K562 (cell line): ENCODE data around the gene CCDC137. TPM values are rescaled to one million over a fixed set of nuclear protein-coding genes. Genes with fewer than 3 reads are reported as not detected.
A peak's percentile ranks its signal among the peaks of the same experiment; 100 is the strongest.

Experiments used
- CREBBP ChIP-seq: IDR thresholded peaks from one replicate; pipeline ENCODE4 v1.6.1; 2012; ENCODE audit warnings: low read depth, mild to moderate bottlenecking, control low read depth, inconsistent platforms, low read length
- CTCF ChIP-seq, 3 experiments: IDR thresholded peaks in 2 of 3; conservative IDR thresholded peaks in 1 of 3; 2 replicates each; pipeline ENCODE4 v1.5.1; 2011 to 2012; ENCODE audit warnings: low read length in 3 of 3, mild to moderate bottlenecking in 3 of 3, control low read depth in 2 of 3, improper control_type of control experiment in 1 of 3, inconsistent platforms in 1 of 3, low read depth in 1 of 3, mixed read lengths in 1 of 3, moderate library complexity in 1 of 3; ENCODE audit not compliant: insufficient read depth in 2 of 3
- POLR2G ChIP-seq: fragments of 200-400 bp; formaldehyde crosslinking; IDR thresholded peaks from 2 replicates; pipeline ENCODE4 v1.6.1; 2017; ENCODE audit warnings: low read depth, mild to moderate bottlenecking, antibody characterized with exemption, low read length, moderate library complexity
- PURB ChIP-seq: sonication (generic); formaldehyde crosslinking; IDR thresholded peaks from 2 replicates; pipeline ENCODE4 v1.9.0; 2021; ENCODE audit warnings: low read depth, mild to moderate bottlenecking, missing genetic modification reagents
- SMC3 ChIP-seq: conservative IDR thresholded peaks from 2 replicates; pipeline ENCODE4 v1.6.1; 2011; ENCODE audit warnings: low read depth, low read length, improper control_type of control experiment; ENCODE audit not compliant: insufficient read depth
- XRCC4 ChIP-seq: IDR thresholded peaks from one replicate; pipeline ENCODE4 v1.6.1; 2011; ENCODE audit not compliant: insufficient read depth, insufficient read length; ENCODE audit errors: extremely low read depth
- ZNF318 ChIP-seq, 2 experiments: fragments of 450-650 bp; IDR thresholded peaks; 2 replicates each; pipeline ENCODE4 v1.6.1; 2016; ENCODE audit warnings: mild to moderate bottlenecking in 2 of 2, borderline replicate concordance in 1 of 2, low read depth in 1 of 2, moderate library complexity in 1 of 2
- ZNF449 ChIP-seq: fragments of 250-450 bp; sonication (Bioruptor Pico); IDR thresholded peaks from 2 replicates; pipeline ENCODE4 v1.8.0; 2022; ENCODE audit warnings: moderate library complexity, mild to moderate bottlenecking, inconsistent platforms
- ZNF592 ChIP-seq: fragments of 450-650 bp; IDR thresholded peaks from 2 replicates; pipeline ENCODE4 v1.6.1; 2017; ENCODE audit warnings: antibody characterized with exemption, mild to moderate bottlenecking
- polyA plus RNA-seq, 8 experiments: library from polyadenylated mRNA; depleted of rRNA in 4 of 8; stranded (reverse) in 5 of 8; unstranded in 3 of 8; fragments of >200 nt; fragmentation: Nextera tagmentation in 2 of 8; fragmentation: Illumina TruSeq in 1 of 8; extraction: Ambion mirVana in 2 of 8; extraction: Trizol in 1 of 8; gene quantifications; 2 replicates each; pipeline versions ENCODE4 v1.2.1 to v1.2.3, GENCODE V29; 2011 to 2014; ENCODE audit warnings: inconsistent platforms in 1 of 8, missing spikeins in 1 of 8
- total RNA-seq, 7 experiments: library from RNA; depleted of rRNA in 6 of 7; stranded (reverse); fragments of >200 nt in 6 of 7; fragmentation: Illumina TruSeq in 2 of 7; extraction: Trizol in 2 of 7; gene quantifications; 2 replicates each; pipeline versions ENCODE4 v1.2.1 to v1.2.3, GENCODE V29; 2011 to 2021; ENCODE audit warnings: low replicate concordance in 1 of 7

Gene CCDC137
- total and polyA plus RNA-seq, 9 of the 15 experiments (the other 6 are each of a cell fraction or from before 2014, with no cell fraction given): 2.3 to 68.1 (median 38.3) TPM

- TF ChIP-seq CTCF (IDR thresholded peaks at IDR 0.05 in 2 of 3, conservative IDR thresholded peaks at IDR 0.05 in 1 of 3; ENCODE audit: insufficient read depth in 2 of 3, low read depth in 1 of 3, low read length in 3 of 3) (peak in 1 of 3 experiments; percentile 33; a peak in 1 of 6 replicates), ZNF449 (CRISPR knock-in tag) (no peak), POLR2G (peak; percentile 72), ZNF318 (IDR thresholded peaks at IDR 0.05; ENCODE audit: borderline replicate concordance in 1 of 2, low read depth in 1 of 2) (no peak), CREBBP (no peak), PURB (CRISPR knock-in tag) (no peak), XRCC4 (no peak), ZNF592 (no peak), SMC3 (no peak)
These were observed 40.5 kb downstream of the CCDC137 start (continued) for GRCh38 chr17:81706757-81707624.
